ENCODE results near the gene SLC25A34. TPM values are rescaled to one million over a fixed set of nuclear protein-coding genes. Genes with fewer than 3 reads are reported as not detected.

Gene SLC25A34
- total RNA-seq: 1.6 and 2.6 TPM in 2 replicates

GRCh38 chr1:15736038-15736891, at the start of gene SLC25A34:
SLC25A34 (plus strand) TSS chr1:15736258; CDS start chr1:15736486, 228 bp downstream.
- intact Hi-C loops (cut with micrococcal nuclease): no loop called here

DNA sequence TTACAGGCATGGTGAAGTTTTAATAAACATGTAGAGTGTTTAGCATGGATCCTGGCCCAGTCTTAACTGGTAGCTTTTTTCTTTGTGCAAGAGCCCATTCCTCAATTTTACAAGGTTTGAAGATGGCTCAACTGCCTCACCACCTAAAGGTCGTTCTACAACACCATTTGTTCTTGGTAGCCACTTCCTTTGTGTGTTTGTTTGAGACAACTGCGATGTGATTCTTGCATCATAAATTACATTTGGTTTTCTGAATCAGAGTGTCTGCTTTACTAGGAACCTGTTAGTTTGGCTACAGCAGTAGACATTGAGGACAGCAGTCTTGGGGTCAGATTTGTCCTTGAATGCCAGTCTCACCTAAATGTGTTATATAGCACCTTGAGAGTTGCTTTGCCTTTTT, 48.6 kb upstream of the SLC25A34 start:
- intact Hi-C loops (cut with micrococcal nuclease): no loop called here

- intact Hi-C loops (cut with micrococcal nuclease): loop anchor here (10.0 kb wide), 1 partner anchor 276 kb away; no protein-coding TSS in a partner anchor
These were observed 45.7 kb upstream of the SLC25A34 start for GRCh38 chr1:15690317-15690716.

DNA sequence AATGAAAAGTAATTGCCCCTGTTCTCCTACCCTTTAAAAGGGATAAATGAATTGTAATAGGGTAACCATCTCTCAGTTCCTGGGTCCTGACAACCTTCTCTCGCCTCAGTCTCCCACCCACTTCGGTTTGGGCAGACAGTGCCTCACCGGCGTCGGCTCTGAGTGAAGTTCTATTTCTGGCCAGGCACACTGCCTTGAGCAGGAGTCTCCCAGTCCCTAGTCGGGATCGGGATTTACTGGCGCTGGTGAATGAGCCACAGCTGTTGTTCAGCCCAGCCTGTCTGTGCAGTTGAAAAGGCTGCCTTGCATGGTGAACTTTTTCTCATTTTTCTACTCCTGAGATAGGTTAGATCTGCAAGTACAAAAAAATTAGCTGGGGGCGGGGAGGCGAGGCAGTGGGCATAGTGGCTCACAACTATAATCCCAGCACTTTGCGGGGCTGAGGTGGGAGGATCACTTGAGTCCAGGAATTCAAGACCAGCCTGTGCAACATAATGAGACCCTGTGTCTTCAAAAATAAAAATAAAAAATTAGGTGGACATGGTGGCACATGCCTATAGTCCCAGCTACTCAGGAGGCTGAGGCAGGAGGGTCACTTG, 44.5 kb upstream of the SLC25A34 start:
- intact Hi-C loops (cut with micrococcal nuclease): loop anchor here (10.0 kb wide), 1 partner anchor 277 kb away; no protein-coding TSS in a partner anchor

DNA sequence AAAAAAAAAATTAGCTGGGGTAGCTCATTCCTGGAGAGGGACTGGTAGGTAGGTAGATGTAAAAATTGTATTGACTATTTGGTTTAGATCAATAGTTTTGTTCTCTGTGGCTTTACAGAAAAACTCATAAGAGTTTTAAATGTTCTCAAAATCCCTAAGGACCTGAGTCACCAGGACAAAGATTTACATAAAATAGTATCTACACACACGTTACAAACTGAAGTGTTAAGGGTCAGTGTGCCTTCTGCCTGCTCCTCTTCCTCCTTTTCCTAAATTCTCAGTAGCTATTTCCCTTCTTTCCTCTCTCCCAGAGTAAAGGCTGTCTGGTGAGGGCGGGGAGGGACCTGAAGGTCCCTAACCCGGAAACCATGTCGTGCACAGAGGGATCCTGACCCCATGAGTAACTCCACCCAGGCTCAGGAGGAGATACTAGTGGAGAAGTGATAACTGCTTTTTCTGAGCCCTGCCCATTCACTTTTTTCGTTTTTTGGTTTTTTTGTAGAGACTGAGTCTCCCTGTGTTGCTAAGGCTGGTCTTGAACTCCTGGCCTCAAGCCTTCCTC, 43.9 kb upstream of the SLC25A34 start:
- intact Hi-C loops (cut with micrococcal nuclease): loop anchor here (10.0 kb wide), 1 partner anchor 277 kb away; no protein-coding TSS in a partner anchor

DNA sequence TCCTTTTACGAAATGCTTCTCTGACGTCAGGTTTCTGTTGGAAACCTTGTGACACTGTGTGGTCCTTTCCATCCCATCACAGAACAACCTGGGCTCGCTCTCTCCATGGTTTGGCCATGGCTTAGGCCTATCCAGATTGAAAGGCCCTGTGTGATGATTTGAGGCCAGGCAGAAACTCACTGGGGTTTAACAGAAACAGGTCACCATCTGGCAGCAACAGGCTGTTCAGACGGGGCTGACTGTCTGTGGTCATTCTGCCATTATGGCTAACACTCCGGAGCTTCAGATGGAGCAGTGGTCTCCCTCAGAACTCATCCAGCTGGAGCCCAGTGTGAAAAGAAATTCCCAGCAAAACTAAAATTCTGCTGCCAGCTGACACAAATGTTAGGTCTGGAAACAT, 42.7 kb upstream of the SLC25A34 start:
- intact Hi-C loops (cut with micrococcal nuclease): loop anchor here (10.0 kb wide), 1 partner anchor 279 kb away; no protein-coding TSS in a partner anchor

DNA sequence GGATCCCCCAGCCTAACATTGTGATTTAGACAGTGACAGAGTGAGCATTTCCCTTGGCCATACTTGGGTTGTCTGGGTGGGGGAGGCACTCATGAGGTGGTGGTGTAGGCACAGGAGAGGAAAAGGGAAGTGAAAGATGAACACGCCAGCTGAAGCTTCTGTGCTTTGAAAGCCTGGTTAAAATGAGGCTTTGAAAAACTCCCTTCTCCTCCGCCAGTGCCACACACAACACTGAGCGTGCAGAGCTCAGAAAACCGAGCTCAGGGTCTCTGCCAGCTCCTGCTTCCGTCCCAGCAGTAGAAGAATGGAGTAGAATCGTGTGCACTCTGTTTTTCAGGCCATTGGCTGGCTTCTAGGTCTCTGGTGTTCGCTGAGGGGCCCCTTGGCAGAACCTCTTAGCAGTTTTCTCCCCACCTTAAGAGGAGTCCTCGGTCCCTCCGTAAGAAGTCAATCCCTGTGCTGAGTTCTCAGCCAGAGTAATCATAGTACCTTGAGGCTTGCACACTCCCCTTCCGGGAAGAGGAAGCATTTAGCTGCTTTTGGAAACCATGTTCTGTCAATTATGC, 39.0 kb upstream of the SLC25A34 start:
- intact Hi-C loops (cut with micrococcal nuclease): loop anchor here (1.0 to 10.0 kb wide), 5 partner anchors 12 to 282 kb away; partner anchors contain the start of gene SPEN

GRCh38 chr1:15698201-15698600, 37.9 kb upstream of the SLC25A34 start:
- intact Hi-C loops (cut with micrococcal nuclease): loop anchor here (5.0 to 10.0 kb wide), 2 partner anchors 149 to 283 kb away; partner anchors contain the start of gene SPEN

- intact Hi-C loops (cut with micrococcal nuclease): loop anchor here (5.0 to 10.0 kb wide), 2 partner anchors 148 to 285 kb away; partner anchors contain the start of gene SPEN
These were observed 36.7 kb upstream of the SLC25A34 start for GRCh38 chr1:15699321-15699720.

- intact Hi-C loops (cut with micrococcal nuclease): no loop called here
These were observed 35.5 kb upstream of the SLC25A34 start for GRCh38 chr1:15700508-15700907.

DNA sequence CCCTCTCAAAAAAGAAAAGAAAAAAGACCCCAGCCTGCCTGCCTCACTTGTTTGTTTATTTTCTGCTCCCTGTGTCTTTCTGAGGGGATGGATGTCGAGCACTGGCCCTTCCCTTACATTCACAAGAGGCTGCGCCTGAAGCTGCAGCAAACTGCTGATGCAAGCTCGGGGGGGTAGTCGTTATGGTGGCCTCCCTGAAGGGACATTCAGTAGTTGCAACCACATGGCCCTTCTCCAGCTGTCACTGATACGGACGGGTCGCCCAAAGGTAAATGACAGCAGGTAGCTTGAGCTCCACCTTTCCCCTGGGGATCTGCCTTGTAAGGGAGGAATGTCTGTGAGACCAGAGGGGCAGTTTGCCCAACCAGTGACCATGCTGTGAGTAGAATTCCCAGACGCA, 34.3 kb upstream of the SLC25A34 start:
- intact Hi-C loops (cut with micrococcal nuclease): no loop called here

DNA sequence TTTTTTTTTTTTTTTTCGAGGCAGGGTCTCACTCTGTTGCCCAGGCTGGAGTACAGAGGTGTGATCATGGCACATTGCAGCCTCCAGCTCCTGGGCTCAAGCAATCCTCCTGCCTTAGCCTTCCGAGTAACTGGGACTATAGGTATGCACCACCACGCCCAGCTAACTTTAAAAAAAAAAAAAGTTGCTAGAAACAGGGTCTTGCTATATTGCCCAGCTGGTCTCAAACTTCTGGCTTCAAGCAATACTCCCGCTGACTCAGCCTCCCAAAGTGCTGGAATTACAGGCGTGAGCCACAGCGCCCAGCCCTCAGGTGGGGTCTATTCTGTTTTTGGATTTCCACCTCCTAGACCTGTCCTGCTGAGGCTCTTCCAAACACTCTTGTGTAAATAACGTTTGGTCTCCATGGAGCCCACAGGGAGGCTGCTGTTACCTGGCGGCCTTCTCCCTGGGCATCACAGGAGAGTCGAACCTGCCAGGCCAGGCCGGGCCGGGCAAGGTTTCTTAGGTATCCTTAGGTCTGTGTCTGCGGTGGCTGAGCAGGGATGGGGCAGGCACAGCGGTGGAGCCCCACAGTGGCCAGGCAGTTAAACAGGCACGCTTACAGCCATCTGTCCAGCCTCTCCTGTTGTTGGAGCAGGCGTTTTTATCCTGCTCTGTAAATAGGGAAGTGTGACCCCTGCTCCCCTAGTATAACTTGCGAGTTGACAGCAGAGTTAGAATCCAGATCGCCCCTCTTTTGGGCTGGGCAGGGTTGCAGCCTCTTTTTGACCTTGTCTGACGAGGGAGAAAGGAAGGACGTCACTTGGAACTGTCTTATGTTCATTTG, 33.1 kb upstream of the SLC25A34 start:
- intact Hi-C loops (cut with micrococcal nuclease): no loop called here

- intact Hi-C loops (cut with micrococcal nuclease): no loop called here
These were observed 32.5 kb upstream of the SLC25A34 start for GRCh38 chr1:15703562-15703961.

DNA sequence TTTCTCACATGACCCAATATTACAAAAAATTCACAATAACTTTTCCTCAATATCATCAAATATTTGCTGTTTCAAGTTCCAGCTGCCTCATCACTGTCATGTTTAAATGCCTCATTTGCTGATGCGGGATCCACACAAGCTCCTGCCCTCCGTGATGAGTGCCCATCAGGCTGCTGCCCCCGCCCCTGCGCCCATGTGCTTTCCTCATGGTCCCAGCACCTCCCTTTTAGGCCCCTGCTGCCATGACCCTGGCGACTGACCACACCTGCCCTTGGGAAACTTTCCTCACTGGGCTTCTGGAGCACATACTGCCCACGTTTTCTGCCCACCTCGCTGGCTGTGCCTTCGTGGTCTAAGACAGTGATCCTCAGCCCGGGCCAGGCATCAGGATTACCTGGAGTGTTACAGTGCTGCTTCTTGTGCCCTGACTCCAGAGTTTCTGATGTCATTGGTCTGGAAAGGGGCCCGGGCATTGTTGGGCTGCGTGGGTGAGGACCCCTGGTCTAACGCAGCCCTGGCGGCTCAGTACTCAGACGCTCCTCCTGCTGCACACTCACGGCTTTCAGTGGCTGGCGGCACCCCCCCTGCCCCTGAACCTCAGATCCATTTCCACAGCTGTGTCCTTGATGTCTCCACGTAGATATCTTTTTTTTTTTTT, 31.4 kb upstream of the SLC25A34 start:
- intact Hi-C loops (cut with micrococcal nuclease): no loop called here

DNA sequence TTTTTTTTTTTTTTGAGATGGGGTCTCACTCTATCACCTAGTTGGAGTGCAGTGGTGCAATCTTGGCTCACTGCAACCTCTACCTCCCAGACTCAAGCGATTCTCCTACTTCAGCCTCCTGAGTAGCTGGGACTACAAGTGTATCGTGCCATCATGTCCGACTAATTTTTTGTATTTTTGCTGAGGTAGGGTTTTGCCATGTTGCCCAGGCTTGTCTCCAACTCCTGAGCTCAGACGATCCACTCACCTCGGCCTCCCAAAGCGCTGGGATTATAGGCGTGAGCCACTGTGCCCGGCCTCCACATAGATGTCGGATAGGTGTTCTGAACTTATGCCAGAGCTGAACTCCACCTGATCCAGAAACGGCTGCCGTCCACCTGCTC, 30.9 kb upstream of the SLC25A34 start:
- intact Hi-C loops (cut with micrococcal nuclease): no loop called here

GRCh38 chr1:15706751-15707150, 29.3 kb upstream of the SLC25A34 start:
- intact Hi-C loops (cut with micrococcal nuclease): no loop called here

DNA sequence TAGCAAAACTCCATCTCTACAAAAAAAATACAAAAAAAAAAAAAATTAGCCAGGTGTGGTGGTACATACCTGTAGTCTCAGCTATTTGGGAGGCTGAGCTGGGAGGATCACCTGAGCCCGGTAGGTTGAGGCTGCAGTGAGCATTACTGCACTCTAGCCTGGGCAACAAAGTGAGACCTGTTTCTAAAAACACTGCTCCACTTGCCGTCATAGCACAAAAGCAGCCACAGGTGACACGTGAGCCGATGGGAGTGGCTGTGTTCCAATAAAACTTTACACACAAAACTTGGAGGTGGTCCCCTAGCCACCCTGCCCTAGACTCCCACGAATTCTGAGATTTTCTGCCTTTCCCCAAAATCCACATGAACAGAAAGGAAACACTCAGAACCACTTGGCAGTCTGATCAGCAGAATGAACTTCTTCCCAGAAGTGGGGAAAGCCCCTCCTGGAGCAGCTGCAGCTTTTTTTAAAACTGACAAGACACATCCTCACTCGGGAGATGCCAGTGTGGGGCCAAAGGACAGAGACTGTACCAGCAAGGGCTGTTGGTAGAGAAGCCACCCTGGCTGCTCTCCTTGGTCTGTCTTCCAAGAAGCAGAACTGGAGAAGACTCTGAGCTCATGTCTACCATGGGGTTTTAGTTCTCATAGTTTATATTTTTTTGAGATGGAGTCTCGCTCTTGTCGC, 28.7 kb upstream of the SLC25A34 start:
- intact Hi-C loops (cut with micrococcal nuclease): no loop called here

GRCh38 chr1:15708486-15709137, 27.4 kb upstream of the SLC25A34 start:
- intact Hi-C loops (cut with micrococcal nuclease): no loop called here

GRCh38 chr1:15709226-15709625, 26.8 kb upstream of the SLC25A34 start:
- intact Hi-C loops (cut with micrococcal nuclease): no loop called here

Data from T-helper 1 cell treated with Interleukin-12 subunit alpha and Interleukin-12 subunit beta and Interleukin-4 antibody, amounts not matched to agents 30 ng/mL and 1 ng/mL, for 36 hours (primary cell).